Muscle layer of duodenum (tissue), 2 donors: Measurements from ENCODE around the gene FHL5.
"Not testable (repeated sequence)": the region's sequence is repeated elsewhere in the genome, so short reads cannot be mapped to it uniquely, and the experiment has no call there.

Experiments used
- H3K27ac ChIP-seq: one replicate; pipeline ENCODE4 v1.7.0; 2013; ENCODE audit warnings: mild to moderate bottlenecking, low read length
- H3K27me3 ChIP-seq: one replicate; pipeline ENCODE4 v1.7.0; 2013; ENCODE audit warnings: low read depth, mild to moderate bottlenecking, control low read depth, low read length
- H3K36me3 ChIP-seq, 2 donors: one replicate each; pipeline ENCODE4 v1.7.0; 2013; ENCODE audit warnings: low read length in 2 of 2, control low read depth in 1 of 2, mild to moderate bottlenecking in 1 of 2; ENCODE audit not compliant: insufficient read depth in 2 of 2, control insufficient read depth in 1 of 2
- H3K4me1 ChIP-seq, 2 donors: one replicate each; pipeline ENCODE4 v1.7.0; 2013; ENCODE audit warnings: low read length in 2 of 2, mild to moderate bottlenecking in 2 of 2, control low read depth in 1 of 2, moderate library complexity in 1 of 2; ENCODE audit not compliant: insufficient read depth in 2 of 2, control insufficient read depth in 1 of 2
- H3K4me3 ChIP-seq, 2 donors: one replicate each; pipeline ENCODE4 v1.7.0; 2013; ENCODE audit warnings: low read length in 2 of 2, low read depth in 1 of 2, mild to moderate bottlenecking in 1 of 2
- H3K9me3 ChIP-seq, 2 donors: one replicate each; pipeline ENCODE4 v1.7.0; 2013; ENCODE audit warnings: low read length in 2 of 2, control low read depth in 1 of 2, mild to moderate bottlenecking in 1 of 2; ENCODE audit not compliant: control insufficient read depth in 1 of 2
- donor health status: healthy.

FHL5 gene

DNA sequence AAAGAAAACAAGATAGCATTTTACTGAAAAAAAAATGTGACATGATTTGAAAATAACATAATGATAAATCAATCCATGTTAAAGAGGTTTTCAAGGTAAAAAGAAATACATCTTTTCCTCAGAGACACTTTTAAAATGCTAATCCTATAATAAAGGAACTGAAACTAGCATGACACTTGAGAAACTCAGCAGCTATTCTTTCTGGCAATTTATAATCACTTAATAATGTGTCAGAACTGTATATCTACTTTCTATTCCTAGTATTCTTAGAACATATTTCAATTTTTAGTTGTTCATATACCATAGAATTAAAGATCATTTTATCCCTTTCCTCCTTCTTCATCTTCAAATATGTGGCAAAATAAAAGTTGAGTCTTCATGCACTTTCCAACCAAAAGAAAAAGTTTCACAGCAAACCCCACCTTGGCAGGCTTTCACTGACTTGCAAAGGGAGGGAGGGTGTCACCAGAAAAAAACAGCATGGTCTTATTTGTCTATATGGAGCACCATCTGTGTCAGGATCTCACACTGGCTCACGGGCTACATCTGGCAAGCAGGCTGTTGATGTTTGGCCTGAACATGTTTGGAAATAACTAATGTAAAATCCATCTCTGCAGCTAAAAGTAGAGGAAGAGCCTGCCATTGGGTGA lies 48.5 kb downstream of the FHL5 start:
- Histone ChIP-seq H3K27me3 (no peaks in the 10 kb centered on the region), H3K9me3 (no peaks in the 10 kb centered on the region), H3K27ac (no peak overlapping the region), H3K36me3 (no peaks in the 10 kb centered on the region), H3K4me1 (no peaks in the 10 kb centered on the region), H3K4me3 (no peak overlapping the region)

GRCh38 chr6:96613291-96613999 lies 50.5 kb downstream of the FHL5 start:
- H3K27ac ChIP-seq, result no peak overlapping the region
- H3K4me1 ChIP-seq, result no peaks in the 10 kb centered on the region
- no peaks in the 10 kb centered on the region for H3K27me3 ChIP-seq
- H3K4me3 ChIP-seq, result no peak overlapping the region
- H3K9me3 ChIP-seq, result no peaks in the 10 kb centered on the region
- no peaks in the 10 kb centered on the region for H3K36me3 ChIP-seq

- Histone ChIP-seq H3K4me3 (no peak overlapping the region), H3K27me3 (no peaks in the 10 kb centered on the region), H3K36me3 (no peaks in the 10 kb centered on the region), H3K4me1 (no peaks in the 10 kb centered on the region), H3K9me3 (no peaks in the 10 kb centered on the region), H3K27ac (no peak overlapping the region)
These were observed 57.9 kb downstream of the FHL5 start for GRCh38 chr6:96620851-96621250.

- Histone ChIP-seq H3K4me3 (no peak overlapping the region), H3K27me3 (no peaks in the 10 kb centered on the region), H3K27ac (no peak overlapping the region), H3K36me3 (no peaks in the 10 kb centered on the region), H3K4me1 (no peaks in the 10 kb centered on the region), H3K9me3 (no peaks in the 10 kb centered on the region)
These were observed 59.1 kb downstream of the FHL5 start for GRCh38 chr6:96621983-96622382.

DNA sequence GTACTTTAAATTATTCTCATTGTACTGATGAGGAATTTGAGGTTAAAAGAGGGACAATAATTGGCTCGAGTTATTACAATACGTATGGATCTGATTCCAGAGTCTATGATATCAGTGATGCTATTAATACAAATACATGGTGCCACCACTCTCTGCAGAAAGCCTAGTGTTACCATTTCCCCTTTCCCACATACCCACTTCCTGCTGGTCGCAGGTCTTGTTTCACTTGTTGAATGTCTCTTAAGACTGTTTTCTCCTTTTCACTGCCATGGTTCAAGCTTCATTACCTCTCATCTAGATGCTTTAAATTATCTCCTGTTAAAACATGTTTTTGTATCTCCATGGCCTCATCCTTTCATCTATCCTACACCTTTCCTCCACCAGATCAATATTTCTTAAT lies 62.0 kb downstream of the FHL5 start:
- H3K4me3 ChIP-seq, result no peak overlapping the region
- no peak overlapping the region for H3K27ac ChIP-seq
- no peaks in the 10 kb centered on the region for H3K36me3 ChIP-seq
- no peaks in the 10 kb centered on the region for H3K4me1 ChIP-seq
- no peaks in the 10 kb centered on the region for H3K9me3 ChIP-seq
- no peaks in the 10 kb centered on the region for H3K27me3 ChIP-seq

- no peaks in the 10 kb centered on the region for H3K27me3 ChIP-seq
- no peak overlapping the region for H3K27ac ChIP-seq
- H3K4me3 ChIP-seq, result no peak overlapping the region
- H3K4me1 ChIP-seq, result no peaks in the 10 kb centered on the region
- no peaks in the 10 kb centered on the region for H3K9me3 ChIP-seq
- H3K36me3 ChIP-seq, result no peaks in the 10 kb centered on the region
These were observed 63.9 kb downstream of the FHL5 start for GRCh38 chr6:96626759-96627364.

GRCh38 chr6:96631248-96631647 lies 68.3 kb downstream of the FHL5 start:
- H3K36me3 ChIP-seq, result no peaks in the 10 kb centered on the region
- no peaks in the 10 kb centered on the region for H3K9me3 ChIP-seq
- no peak overlapping the region for H3K4me3 ChIP-seq
- no peak overlapping the region for H3K27ac ChIP-seq
- H3K27me3 ChIP-seq, result no peaks in the 10 kb centered on the region
- no peaks in the 10 kb centered on the region for H3K4me1 ChIP-seq

GRCh38 chr6:96637979-96638378 lies 75.1 kb downstream of the FHL5 start:
- H3K4me1 ChIP-seq, H3K9me3 ChIP-seq, H3K27me3 ChIP-seq, H3K36me3 ChIP-seq, H3K27ac ChIP-seq, H3K4me3 ChIP-seq: not testable (repeated sequence)

DNA sequence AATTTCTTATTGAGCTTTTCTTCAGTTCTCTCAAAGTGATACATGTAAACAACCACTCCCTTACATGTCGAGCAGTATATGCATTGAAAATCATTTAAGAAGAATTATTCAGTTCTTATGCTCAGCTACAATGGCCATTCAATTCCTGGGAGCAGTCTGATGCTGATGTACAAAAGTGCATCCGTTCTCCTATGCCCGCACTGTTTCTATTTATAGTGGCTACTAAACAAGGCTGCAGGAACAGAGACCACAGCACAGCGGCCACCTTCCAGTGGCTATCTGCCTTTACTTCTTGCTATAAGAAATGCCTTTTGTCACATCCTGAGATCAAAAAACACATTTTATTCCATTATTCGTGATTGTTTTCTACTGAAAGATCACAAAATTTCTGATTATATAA lies 82.2 kb downstream of the FHL5 start:
- no peak overlapping the region for H3K4me3 ChIP-seq
- H3K9me3 ChIP-seq, result no peaks in the 10 kb centered on the region
- H3K27ac ChIP-seq, result no peak overlapping the region
- H3K27me3 ChIP-seq, result no peaks in the 10 kb centered on the region
- no peaks in the 10 kb centered on the region for H3K36me3 ChIP-seq
- no peaks in the 10 kb centered on the region for H3K4me1 ChIP-seq

- Histone ChIP-seq H3K36me3 (no peaks in the 10 kb centered on the region), H3K4me3 (no peak overlapping the region), H3K27ac (no peak overlapping the region), H3K27me3 (no peaks in the 10 kb centered on the region), H3K9me3 (no peaks in the 10 kb centered on the region), H3K4me1 (no peaks in the 10 kb centered on the region)
These were observed 87.0 kb downstream of the FHL5 start for GRCh38 chr6:96649926-96650325.

DNA sequence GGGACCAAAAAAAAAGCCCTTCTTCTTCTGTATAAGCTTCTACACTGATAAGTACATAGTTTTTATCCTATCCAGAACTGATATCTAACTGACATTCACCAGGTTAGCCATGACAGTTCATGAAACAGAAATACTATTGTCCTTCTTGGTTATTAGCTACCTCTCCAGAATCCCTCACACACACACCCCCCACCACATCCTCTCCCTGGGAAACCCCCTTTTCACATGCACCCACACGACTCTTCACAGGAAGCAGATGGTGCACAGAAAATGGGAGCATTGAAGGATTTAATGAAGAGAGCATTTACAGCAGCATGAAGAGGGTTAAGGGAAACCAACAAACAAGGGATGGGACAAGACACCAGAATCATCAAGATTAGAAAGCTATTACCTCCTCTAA lies 88.9 kb downstream of the FHL5 start:
- no peaks in the 10 kb centered on the region for H3K36me3 ChIP-seq
- H3K27ac ChIP-seq, result no peak overlapping the region
- no peaks in the 10 kb centered on the region for H3K9me3 ChIP-seq
- H3K27me3 ChIP-seq, result no peaks in the 10 kb centered on the region
- no peaks in the 10 kb centered on the region for H3K4me1 ChIP-seq
- H3K4me3 ChIP-seq, result no peak overlapping the region
